Activated naive CD4-positive, alpha-beta T cell treated with anti-CD3 and anti-CD28 coated beads, Interleukin-2, amount 10 ng/mL, durations not matched to agents 7 days and 5 days (primary cell): ENCODE data around the gene SPG7.
"Not testable (repeated sequence)": the region's sequence is repeated elsewhere in the genome, so short reads cannot be mapped to it uniquely, and the experiment has no call there.

ENCODE experiments used
- CTCF ChIA-PET: fragments of 350-600 bp; sonication (Branson Sonifier 250); formaldehyde crosslinking; loops from one replicate; lab custom pipeline; 2021; ENCODE audit warnings: antibody characterized with exemption; lab: Charles Lee
- DNase-seq: peaks from one replicate; pipeline ENCODE4 v3.0.0-alpha.2; 2020
- H3K27ac Mint-ChIP-seq: one replicate; pipeline ENCODE4 v1.8.0; 2021; ENCODE audit warnings: mild to moderate bottlenecking, moderate library complexity, mixed read lengths
- H3K27me3 Mint-ChIP-seq: one replicate; pipeline ENCODE4 v1.8.0; 2021; ENCODE audit warnings: mild to moderate bottlenecking, mixed read lengths
- H3K36me3 Mint-ChIP-seq: one replicate; pipeline ENCODE4 v1.8.0; 2021; ENCODE audit warnings: mixed read lengths
- H3K4me1 Mint-ChIP-seq: one replicate; pipeline ENCODE4 v1.8.0; 2021; ENCODE audit warnings: mixed read lengths
- H3K4me3 Mint-ChIP-seq: one replicate; pipeline ENCODE4 v1.8.0; 2021; ENCODE audit warnings: mild to moderate bottlenecking, moderate library complexity, mixed read lengths
- H3K9me3 Mint-ChIP-seq: one replicate; pipeline ENCODE4 v1.8.0; 2021; ENCODE audit warnings: mixed read lengths

Gene SPG7

DNA sequence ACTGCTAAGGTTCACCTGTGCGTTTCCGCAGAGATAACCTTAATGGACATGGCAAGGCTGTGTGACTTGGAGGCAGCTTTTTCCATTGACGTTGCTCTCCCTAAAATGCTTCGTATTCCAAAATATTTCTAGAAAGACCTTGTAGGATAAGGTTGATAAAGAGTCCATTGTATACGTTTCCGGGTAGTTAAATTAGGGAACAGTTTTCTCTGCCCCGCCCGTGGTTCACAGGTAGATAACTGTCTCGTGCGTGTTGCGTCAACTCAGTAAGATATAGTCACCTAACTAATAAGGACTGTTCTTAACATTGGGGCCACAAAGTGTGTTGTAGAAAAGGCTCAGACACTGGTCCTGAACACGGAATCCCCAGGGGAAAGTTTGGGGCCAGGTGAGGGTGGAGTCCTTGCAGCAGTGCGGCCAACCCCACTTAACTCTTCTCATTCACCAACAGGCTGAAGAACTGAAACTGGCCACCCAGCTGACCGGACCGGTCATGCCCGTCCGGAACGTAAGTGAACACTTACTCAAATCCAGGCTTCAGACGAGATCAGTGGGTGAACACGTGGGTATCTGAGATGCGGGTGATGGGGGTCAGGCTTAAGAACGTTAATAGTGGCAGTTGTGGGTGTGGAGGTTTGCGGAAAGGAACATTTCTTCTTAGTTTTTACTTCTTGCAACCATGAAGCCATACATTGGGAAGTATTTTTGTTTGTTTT, 53.8 kb downstream of the SPG7 start:
- CTCF ChIA-PET, result interaction anchor here (0.9 kb wide), 1 partner anchor 54 kb away, joined by 3 read pairs; the partner anchor contains the start of gene SPG7
- Mint-ChIP-seq H3K36me3 (peaks cover 43% of the 10 kb centered on the region), H3K27ac (peak overlapping the region; percentile 100), H3K27me3 (no peaks in the 10 kb centered on the region), H3K9me3 (no peaks in the 10 kb centered on the region), H3K4me1 (peaks cover 59% of the 10 kb centered on the region), H3K4me3 (peak overlapping the region; percentile 98)
- DNase-seq, result no peak

DNA sequence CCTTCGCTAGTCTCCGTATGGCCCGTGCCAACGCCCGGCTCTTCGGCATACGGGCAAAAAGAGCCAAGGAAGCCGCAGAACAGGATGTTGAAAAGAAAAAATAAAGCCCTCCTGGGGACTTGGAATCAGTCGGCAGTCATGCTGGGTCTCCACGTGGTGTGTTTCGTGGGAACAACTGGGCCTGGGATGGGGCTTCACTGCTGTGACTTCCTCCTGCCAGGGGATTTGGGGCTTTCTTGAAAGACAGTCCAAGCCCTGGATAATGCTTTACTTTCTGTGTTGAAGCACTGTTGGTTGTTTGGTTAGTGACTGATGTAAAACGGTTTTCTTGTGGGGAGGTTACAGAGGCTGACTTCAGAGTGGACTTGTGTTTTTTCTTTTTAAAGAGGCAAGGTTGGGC, 54.7 kb downstream of the SPG7 start:
- H3K27me3 Mint-ChIP-seq, result no peaks in the 10 kb centered on the region
- DNase-seq, result no peak
- no peak overlapping the region for H3K27ac Mint-ChIP-seq
- peak overlapping the region; percentile 98 for H3K4me3 Mint-ChIP-seq
- H3K36me3 Mint-ChIP-seq, result peaks cover 39% of the 10 kb centered on the region
- no peaks in the 10 kb centered on the region for H3K9me3 Mint-ChIP-seq
- CTCF ChIA-PET, result no interaction called here
- H3K4me1 Mint-ChIP-seq, result peaks cover 54% of the 10 kb centered on the region

DNA sequence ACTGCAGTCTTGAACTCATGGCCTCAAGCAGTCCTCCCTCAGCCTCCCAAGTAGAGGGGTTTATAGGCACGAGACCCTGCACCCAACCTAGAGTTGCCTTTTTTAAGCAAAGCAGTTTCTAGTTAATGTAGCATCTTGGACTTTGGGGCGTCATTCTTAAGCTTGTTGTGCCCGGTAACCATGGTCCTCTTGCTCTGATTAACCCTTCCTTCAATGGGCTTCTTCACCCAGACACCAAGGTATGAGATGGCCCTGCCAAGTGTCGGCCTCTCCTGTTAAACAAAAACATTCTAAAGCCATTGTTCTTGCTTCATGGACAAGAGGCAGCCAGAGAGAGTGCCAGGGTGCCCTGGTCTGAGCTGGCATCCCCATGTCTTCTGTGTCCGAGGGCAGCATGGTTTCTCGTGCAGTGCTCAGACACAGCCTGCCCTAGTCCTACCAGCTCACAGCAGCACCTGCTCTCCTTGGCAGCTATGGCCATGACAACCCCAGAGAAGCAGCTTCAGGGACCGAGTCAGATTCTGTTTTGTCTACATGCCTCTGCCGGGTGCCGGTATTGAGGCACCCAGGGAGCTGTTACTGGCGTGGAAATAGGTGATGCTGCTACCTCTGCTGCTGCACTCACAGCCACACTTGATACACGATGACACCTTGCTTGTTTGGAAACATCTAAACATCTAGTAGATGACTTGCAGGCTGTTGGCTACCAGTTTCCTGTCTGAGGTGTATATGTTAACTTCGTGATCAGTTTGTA, 55.6 kb downstream of the SPG7 start:
- no peaks in the 10 kb centered on the region for H3K9me3 Mint-ChIP-seq
- H3K4me1 Mint-ChIP-seq, result peaks cover 54% of the 10 kb centered on the region
- DNase-seq, result no peak
- peaks cover 39% of the 10 kb centered on the region for H3K36me3 Mint-ChIP-seq
- no peaks in the 10 kb centered on the region for H3K27me3 Mint-ChIP-seq
- H3K27ac Mint-ChIP-seq, result peak overlapping the region; percentile 55
- CTCF ChIA-PET, result interaction anchor here (1.3 kb wide), 1 partner anchor 10 kb away, joined by 5 read pairs; no protein-coding TSS in a partner anchor
- peak overlapping the region; percentile 37 for H3K4me3 Mint-ChIP-seq

DNA sequence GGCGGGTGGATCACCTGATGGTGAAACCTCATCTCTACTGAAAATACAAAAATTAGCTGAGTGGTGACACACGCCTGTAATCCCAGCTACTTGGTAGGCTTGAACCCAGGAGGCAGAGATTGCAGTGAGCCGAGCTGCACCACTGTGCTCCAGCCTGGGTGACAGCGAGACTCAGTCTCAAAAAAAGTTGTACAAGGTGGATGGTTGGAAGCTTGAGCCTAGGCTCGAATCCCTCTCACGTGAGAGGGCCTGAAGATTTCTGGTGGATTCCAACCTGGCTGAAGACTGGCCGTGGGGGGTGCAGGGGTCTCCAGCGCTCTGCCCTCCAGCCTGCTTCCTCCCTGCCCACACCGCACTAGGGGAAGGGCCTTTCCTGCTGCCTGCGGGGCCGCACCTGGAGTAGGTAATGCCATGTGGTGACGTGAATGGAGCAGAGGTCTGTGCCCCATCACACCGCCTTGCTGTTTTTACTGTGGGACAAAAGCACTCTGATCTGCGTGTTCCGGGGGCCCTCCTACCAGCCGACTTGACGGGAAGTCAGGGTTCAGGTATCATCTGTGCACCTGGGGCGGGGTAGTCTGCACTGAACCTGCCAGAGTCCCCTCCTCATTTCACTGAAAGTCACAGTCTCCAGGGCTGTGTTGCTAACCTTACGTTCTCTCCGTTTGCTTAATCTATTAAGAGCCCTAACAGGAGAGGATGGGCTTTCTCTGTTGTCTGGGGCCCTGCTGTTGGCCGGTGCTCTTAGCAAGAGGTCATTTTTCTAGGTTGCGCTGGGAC, 56.5 kb downstream of the SPG7 start:
- peak overlapping the region; percentile 37 for H3K4me3 Mint-ChIP-seq
- H3K27me3 Mint-ChIP-seq, result no peaks in the 10 kb centered on the region
- H3K36me3 Mint-ChIP-seq, result peaks cover 39% of the 10 kb centered on the region
- H3K9me3 Mint-ChIP-seq, result no peaks in the 10 kb centered on the region
- no peak for DNase-seq
- H3K4me1 Mint-ChIP-seq, result peaks cover 51% of the 10 kb centered on the region
- H3K27ac Mint-ChIP-seq, result peak overlapping the region; percentile 55
- CTCF ChIA-PET, result interaction anchor here (1.3 to 1.4 kb wide), 2 partner anchors 9 to 16 kb away, joined by 5 to 6 read pairs; no protein-coding TSS in a partner anchor

DNA sequence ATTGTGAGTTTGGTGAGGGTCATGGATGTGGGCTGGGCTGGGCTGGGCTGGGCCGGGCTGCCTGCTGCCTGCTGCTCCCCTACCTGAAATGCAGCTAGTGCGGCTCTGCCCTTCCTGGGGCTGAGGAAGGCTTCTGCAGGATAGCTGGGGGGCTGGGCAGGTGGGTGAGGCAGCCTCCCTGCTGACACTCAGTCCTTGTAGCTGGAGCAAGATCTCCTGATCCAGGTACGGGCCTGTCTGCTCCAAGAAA, 57.0 kb downstream of the SPG7 start:
- no peak overlapping the region for H3K27ac Mint-ChIP-seq
- CTCF ChIA-PET, result interaction anchor here (1.0 to 1.4 kb wide), 2 partner anchors 13 to 16 kb away, joined by 3 to 6 read pairs; no protein-coding TSS in a partner anchor
- peaks cover 39% of the 10 kb centered on the region for H3K36me3 Mint-ChIP-seq
- no peaks in the 10 kb centered on the region for H3K27me3 Mint-ChIP-seq
- H3K9me3 Mint-ChIP-seq, result no peaks in the 10 kb centered on the region
- peak overlapping the region; percentile 23 for H3K4me3 Mint-ChIP-seq
- no peak for DNase-seq
- H3K4me1 Mint-ChIP-seq, result peaks cover 50% of the 10 kb centered on the region

DNA sequence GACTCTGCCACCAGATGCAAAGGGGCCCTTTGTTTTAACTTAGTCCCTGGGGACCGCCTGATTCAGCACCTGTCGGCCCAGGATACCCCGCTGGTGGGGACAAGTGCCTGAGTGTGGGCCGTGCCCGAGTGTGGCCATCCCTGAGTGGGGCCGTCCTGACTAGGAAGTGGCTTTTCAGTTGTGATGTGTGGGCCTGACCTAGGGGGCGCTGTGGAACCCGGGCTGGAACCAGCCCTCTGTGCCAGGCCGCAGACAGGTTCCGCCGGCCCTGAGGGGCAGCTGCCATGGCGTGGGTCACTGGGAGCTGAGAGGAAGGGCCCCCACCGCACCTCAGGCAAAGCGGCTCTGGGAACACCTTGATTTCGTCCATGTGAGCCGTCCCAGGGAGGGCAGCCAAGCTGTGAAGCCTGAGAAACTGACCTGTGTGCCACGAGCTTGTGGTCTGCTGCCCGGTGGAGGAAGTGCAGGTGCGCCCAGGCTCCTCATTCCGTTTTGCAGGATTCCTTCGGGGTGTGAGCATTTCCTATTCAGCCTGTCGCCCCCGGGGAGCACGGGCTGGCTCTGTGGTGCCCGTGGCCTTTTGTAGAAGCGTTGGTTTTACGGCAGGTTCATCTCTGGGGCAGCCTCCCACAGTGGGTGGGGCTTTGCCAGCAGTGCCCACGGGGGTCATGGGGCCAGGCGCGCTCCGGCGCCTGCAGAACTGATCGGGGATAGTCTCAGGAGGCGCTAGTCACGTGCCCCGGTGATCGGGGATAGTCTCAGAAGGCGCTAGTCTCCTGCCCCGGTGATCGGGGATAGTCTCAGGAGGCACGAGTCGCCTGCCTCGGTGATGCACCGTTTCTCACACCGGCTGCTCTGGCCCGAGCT, 57.5 kb downstream of the SPG7 start:
- no peak overlapping the region for H3K27ac Mint-ChIP-seq
- no peaks in the 10 kb centered on the region for H3K9me3 Mint-ChIP-seq
- CTCF ChIA-PET, result interaction anchor here (1.0 to 1.4 kb wide), 2 partner anchors 14 to 17 kb away, joined by 3 to 6 read pairs; no protein-coding TSS in a partner anchor
- peak; percentile 70 for DNase-seq
- peaks cover 4% of the 10 kb centered on the region for H3K27me3 Mint-ChIP-seq
- peak overlapping the region; percentile 23 for H3K4me3 Mint-ChIP-seq
- H3K4me1 Mint-ChIP-seq, result peaks cover 52% of the 10 kb centered on the region
- peaks cover 39% of the 10 kb centered on the region for H3K36me3 Mint-ChIP-seq

DNA sequence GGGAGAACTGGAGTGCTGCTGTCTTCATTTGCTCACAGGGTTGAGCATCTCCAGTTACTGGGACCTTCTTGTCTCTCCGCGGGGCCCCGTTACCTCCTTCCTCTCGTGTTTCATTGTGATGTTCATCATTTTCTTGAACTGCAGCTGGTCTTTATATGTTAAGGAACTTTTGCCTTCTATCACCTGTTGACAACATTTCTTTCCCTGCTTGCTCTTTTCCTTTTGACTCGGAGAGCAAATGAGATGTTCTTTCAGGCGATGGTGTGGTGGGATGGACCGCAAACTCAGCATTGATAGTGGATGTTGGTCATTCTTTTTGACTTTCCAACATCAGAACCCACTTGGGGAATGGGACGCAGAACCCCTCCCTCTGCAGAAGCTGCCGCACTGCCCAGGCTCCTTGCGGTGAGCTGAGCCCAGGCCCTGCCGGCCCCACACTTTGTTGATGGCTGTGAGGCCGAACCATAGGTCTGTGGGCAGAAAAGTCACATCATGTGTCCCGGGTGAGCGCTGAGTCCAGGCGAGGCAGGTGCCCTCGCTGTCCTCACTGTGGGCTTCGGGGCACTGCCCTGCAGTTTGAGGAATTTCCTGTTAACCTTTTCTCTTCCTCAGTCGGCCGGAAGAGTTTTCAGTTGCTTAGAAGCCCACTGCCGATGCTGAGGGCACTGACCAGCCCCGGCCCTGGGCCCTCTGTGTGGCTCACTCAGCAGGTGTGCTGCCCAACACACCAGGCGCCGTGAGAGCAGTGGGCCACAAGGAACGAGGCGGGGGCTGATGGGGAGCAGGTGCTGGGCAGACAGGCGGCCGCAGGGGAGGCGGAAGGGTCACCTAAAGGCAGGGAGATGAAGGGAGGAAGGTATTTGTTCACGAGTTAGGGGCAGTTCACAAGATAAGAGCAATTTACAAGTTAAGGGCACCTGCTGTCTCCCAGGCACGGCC, 59.7 kb downstream of the SPG7 start:
- no peak overlapping the region for H3K4me3 Mint-ChIP-seq
- H3K9me3 Mint-ChIP-seq, result no peaks in the 10 kb centered on the region
- no peak for DNase-seq
- peaks cover 22% of the 10 kb centered on the region for H3K36me3 Mint-ChIP-seq
- H3K27ac Mint-ChIP-seq, result no peak overlapping the region
- H3K27me3 Mint-ChIP-seq, result peaks cover 22% of the 10 kb centered on the region
- CTCF ChIA-PET, result interaction anchor here (0.7 to 1.0 kb wide), 3 partner anchors 15 to 132 kb away, joined by 3 to 4 read pairs (median 3); no protein-coding TSS in a partner anchor
- H3K4me1 Mint-ChIP-seq, result peaks cover 55% of the 10 kb centered on the region

DNA sequence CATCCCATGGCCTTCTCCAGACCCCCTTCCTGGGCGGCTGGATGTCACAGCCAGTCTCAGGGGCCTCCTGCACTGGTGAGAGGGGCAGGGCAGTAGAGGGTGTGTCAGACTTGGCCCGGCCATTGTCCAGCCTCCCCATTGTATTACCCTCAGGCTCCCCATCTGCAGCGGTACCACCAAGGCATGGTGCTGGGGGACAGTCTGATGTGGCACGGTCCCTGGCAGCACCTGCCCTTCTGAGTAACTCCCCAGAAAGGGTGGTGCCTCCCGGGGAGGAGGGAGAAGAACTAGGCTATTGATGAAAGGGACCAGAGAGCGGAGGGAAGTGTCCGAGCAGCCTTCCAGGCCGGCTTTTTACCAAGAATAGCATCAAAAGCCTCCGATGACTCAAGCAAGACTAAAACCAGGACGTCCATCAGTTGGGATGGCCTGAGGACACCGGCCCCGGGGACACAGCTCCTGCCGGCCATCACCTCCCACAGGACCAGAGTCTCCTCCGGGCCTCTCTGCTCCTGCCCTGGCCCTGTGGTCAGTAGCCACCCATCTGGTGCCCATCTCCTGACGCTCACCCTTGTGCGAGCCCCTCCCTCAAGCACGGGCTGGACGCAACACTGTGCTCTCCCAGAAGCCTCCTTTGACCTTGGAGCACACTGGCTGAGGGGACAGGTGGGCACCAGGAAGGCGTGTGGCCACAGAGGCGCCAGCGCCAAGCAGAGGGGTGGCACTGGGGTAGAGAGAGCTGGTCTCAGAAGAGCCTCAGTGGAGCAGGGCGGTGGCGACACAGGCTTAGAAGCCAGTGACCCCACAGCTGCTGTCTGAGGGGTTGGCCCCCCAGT, 61.5 kb downstream of the SPG7 start:
- Mint-ChIP-seq H3K4me3 (no peak overlapping the region), H3K27me3 (peaks cover 40% of the 10 kb centered on the region), H3K9me3 (no peaks in the 10 kb centered on the region), H3K36me3 (peaks cover 6% of the 10 kb centered on the region), H3K4me1 (peaks cover 47% of the 10 kb centered on the region), H3K27ac (no peak overlapping the region)
- CTCF ChIA-PET, result no interaction called here
- DNase-seq, result no peak

DNA sequence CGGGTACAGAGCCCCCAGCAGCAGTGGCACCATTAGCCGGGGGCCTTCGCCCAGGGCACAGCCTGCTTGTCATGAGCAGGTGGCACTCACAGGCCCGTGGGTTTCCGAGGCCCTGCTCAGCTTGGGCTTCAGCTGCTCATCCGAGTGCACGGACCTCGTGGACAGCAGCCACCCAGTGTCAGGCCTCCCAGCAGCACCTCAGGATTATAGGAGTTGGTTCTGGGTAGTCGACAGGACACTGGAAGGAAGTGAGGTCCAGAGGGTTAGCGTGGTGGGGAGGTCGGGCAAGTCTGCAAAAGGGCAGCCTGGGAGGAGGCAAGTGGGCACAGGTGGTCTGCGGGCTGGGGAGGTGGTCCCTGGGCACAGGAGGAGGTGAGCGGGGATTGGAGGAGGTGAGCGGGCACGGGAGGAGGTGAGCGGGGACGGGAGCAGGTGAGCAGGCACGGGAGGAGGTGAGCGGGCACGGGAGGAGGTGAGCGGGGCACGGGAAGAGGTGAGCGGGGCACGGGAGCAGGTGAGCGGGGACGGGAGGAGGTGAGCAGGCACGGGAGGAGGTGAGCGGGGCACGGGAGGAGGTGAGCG, 62.2 kb downstream of the SPG7 start:
- H3K9me3 Mint-ChIP-seq, result no peaks in the 10 kb centered on the region
- no peak overlapping the region for H3K4me3 Mint-ChIP-seq
- no peak for DNase-seq

DNA sequence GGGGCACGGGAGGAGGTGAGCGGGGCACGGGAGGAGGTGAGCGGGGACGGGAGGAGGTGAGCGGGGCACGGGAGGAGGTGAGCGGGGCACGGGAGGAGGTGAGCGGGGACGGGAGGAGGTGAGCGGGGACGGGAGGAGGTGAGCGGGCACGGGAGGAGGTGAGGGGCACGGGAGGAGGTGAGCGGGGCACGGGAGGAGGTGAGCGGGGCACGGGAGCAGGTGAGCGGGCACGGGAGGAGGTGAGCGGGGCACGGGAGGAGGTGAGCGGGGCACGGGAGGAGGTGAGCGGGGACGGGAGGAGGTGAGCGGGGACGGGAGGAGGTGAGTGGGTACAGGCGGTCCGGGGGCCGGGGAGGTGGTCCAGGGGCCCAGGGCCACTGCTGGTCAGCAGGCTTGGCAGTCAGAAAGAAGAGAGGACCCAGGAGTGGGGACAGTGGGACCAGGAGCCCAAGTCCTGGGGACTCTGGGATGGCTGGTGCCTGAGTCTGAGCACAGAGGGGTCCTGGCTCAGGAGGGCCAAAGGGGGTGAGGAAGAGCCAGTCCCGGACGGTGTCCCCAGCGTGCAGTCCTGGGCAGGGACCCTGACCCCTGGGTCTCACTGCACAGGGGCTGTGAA, 62.9 kb downstream of the SPG7 start:
- H3K9me3 Mint-ChIP-seq, H3K36me3 Mint-ChIP-seq, H3K4me3 Mint-ChIP-seq, H3K27ac Mint-ChIP-seq, CTCF ChIA-PET, DNase-seq: not testable (repeated sequence)
- Mint-ChIP-seq H3K4me1 (peaks cover 34% of the 10 kb centered on the region), H3K27me3 (peaks cover 49% of the 10 kb centered on the region)

More for the DNA sequence above, 62.2 kb downstream of the SPG7 start:
- H3K27me3 Mint-ChIP-seq, result peaks cover 47% of the 10 kb centered on the region
- peaks cover 2% of the 10 kb centered on the region for H3K36me3 Mint-ChIP-seq
- CTCF ChIA-PET, result no interaction called here
- peaks cover 40% of the 10 kb centered on the region for H3K4me1 Mint-ChIP-seq
- H3K27ac Mint-ChIP-seq, result no peak overlapping the region

DNA sequence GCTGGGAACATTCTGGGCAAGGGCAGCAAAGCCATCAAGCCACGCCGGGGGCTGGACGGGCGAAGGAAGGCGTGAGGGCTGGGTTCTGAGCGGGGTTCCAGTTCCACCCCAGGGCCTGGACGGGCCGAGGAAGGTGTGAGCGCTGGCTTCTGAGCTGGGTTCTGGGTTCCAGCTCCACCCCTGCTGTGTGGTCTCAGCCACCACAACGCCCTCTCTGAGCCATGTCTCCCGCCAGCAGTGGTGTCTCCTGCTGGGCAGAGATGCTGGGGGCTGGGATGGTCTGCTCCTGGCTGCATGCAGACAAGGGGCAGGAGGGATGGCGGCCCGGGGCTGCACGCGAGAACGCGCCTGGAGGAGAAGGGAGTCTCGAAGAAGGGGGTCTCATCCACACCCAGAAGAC, 63.4 kb downstream of the SPG7 start:
- peaks cover 30% of the 10 kb centered on the region for H3K4me1 Mint-ChIP-seq

More for the DNA sequence above, 63.4 kb downstream of the SPG7 start:
- Mint-ChIP-seq H3K36me3 (peaks cover 2% of the 10 kb centered on the region), H3K9me3 (no peaks in the 10 kb centered on the region), H3K4me3 (no peak overlapping the region), H3K27me3 (peaks cover 55% of the 10 kb centered on the region), H3K27ac (no peak overlapping the region)
- CTCF ChIA-PET, result no interaction called here
- DNase-seq, result no peak
